Tibial artery (tissue), 4 donors: ENCODE results near the gene SMC3.
A peak's percentile ranks its signal among the peaks of the same experiment; 100 is the strongest.

ENCODE experiments used
- DNase-seq, 2 donors: peaks; one replicate each; pipeline ENCODE4 v3.0.0-alpha.2; 2019
- H3K27ac ChIP-seq, 2 donors: fragments of 200-600 bp; sonication (generic) in 1 of 2; 1 replicate in 1 of 2; 2 replicates in 1 of 2; pipeline ENCODE4 v1.5.1; 2018 to 2019; ENCODE audit warnings: mild to moderate bottlenecking in 1 of 2
- H3K27me3 ChIP-seq, 2 donors: fragments of 200-600 bp; sonication (generic) in 1 of 2; one replicate each; pipeline versions ENCODE4 v1.5.1 to v1.6.0; 2016 to 2019
- H3K36me3 ChIP-seq, 3 donors: fragments of 200-600 bp; sonication (generic) in 2 of 3; one replicate each; pipeline ENCODE4 v1.5.1; 2016 to 2019; ENCODE audit warnings: mild to moderate bottlenecking in 2 of 3
- H3K4me1 ChIP-seq, 4 donors: fragments of 200-600 bp; sonication (generic) in 2 of 4; 1 replicate in 3 of 4; 2 replicates in 1 of 4; pipeline ENCODE4 v1.5.1; 2016 to 2019
- H3K4me3 ChIP-seq, 2 donors: fragments of 200-600 bp; sonication (generic) in 1 of 2; 1 replicate in 1 of 2; 2 replicates in 1 of 2; pipeline ENCODE4 v1.5.1; 2018 to 2019; ENCODE audit warnings: mild to moderate bottlenecking in 2 of 2
- H3K9me3 ChIP-seq, 3 donors: fragments of 200-600 bp; sonication (generic) in 1 of 3; one replicate each; pipeline ENCODE4 v1.5.1; 2016 to 2019
- CTCF ChIP-seq, 2 experiments: fragments of 200-600 bp in 1 of 2; fragments of 450-650 bp in 1 of 2; IDR thresholded peaks; one replicate each; pipeline ENCODE4 v1.5.1; 2017 to 2019; ENCODE audit warnings: antibody characterized with exemption in 2 of 2, mild to moderate bottlenecking in 1 of 2, moderate library complexity in 1 of 2
- intact Hi-C: fragments of 100-400 bp; cut with DNase I; formaldehyde crosslinking; loops from one replicate; pipeline ENCODE4 v1.15.0; 2023; ENCODE audit warnings: low total_unique reads

The SMC3 gene

GRCh38 chr10:110563132-110563531 is 4.4 kb upstream of the SMC3 start:
- Histone ChIP-seq H3K36me3 (no peaks in the 10 kb centered on the region), H3K27me3 (peaks cover 0 to 12% of the 10 kb centered on the region in 2 donors), H3K9me3 (no peaks in the 10 kb centered on the region), H3K4me3 (no peak overlapping the region), H3K27ac (no peak overlapping the region), H3K4me1 (peaks cover 0 to 7% (median 5%) of the 10 kb centered on the region in 4 donors)
- DNase-seq = no peak
- no peak for TF ChIP-seq CTCF (IDR thresholded peaks at IDR 0.05)
- intact Hi-C loops = no loop called here

GRCh38 chr10:110566472-110567200 is 859 bp upstream of the SMC3 start:
- H3K4me1 ChIP-seq = peaks cover 0 to 37% (median 23%) of the 10 kb centered on the region in 4 donors
- no peaks in the 10 kb centered on the region for H3K36me3 ChIP-seq
- peak overlapping the region; percentile 95 to 98 for H3K4me3 ChIP-seq
- peak overlapping the region; percentile 88 to 92 for H3K27ac ChIP-seq
- TF ChIP-seq CTCF (IDR thresholded peaks at IDR 0.05) = no peak
- H3K9me3 ChIP-seq = no peaks in the 10 kb centered on the region
- no peak for DNase-seq
- H3K27me3 ChIP-seq = peaks cover 0 to 7% of the 10 kb centered on the region in 2 donors
- intact Hi-C loops = no loop called here

GRCh38 chr10:110568055-110568735 is 700 bp downstream of the SMC3 start:
- no peaks in the 10 kb centered on the region for H3K36me3 ChIP-seq
- TF ChIP-seq CTCF (IDR thresholded peaks at IDR 0.05) = no peak
- DNase-seq = peak; percentile 44 to 71
- intact Hi-C loops = no loop called here
- peaks cover 0 to 3% of the 10 kb centered on the region in 2 donors for H3K27me3 ChIP-seq
- peaks cover 0 to 51% (median 23%) of the 10 kb centered on the region in 4 donors for H3K4me1 ChIP-seq
- H3K4me3 ChIP-seq = peak overlapping the region; percentile 95 to 98
- H3K9me3 ChIP-seq = no peaks in the 10 kb centered on the region
- H3K27ac ChIP-seq = peak overlapping the region; percentile 88 to 92

GRCh38 chr10:110569122-110569521 is 1.6 kb downstream of the SMC3 start:
- peaks cover 0 to 55% (median 23%) of the 10 kb centered on the region in 4 donors for H3K4me1 ChIP-seq
- H3K4me3 ChIP-seq = peak overlapping the region; percentile 95 to 98

GRCh38 chr10:110569736-110570135 is 2.2 kb downstream of the SMC3 start:
- H3K9me3 ChIP-seq = no peaks in the 10 kb centered on the region
- no peak overlapping the region for H3K4me3 ChIP-seq
- peaks cover 0 to 55% (median 25%) of the 10 kb centered on the region in 4 donors for H3K4me1 ChIP-seq
- no peaks in the 10 kb centered on the region for H3K36me3 ChIP-seq
- no peak overlapping the region for H3K27ac ChIP-seq
- intact Hi-C loops = no loop called here
- H3K27me3 ChIP-seq = no peaks in the 10 kb centered on the region
- TF ChIP-seq CTCF (IDR thresholded peaks at IDR 0.05) = no peak
- no peak for DNase-seq

More at GRCh38 chr10:110569122-110569521, 1.6 kb downstream of the SMC3 start:
- TF ChIP-seq CTCF (IDR thresholded peaks at IDR 0.05) = no peak
- Histone ChIP-seq H3K27ac (no peak overlapping the region), H3K9me3 (no peaks in the 10 kb centered on the region), H3K27me3 (no peaks in the 10 kb centered on the region), H3K36me3 (no peaks in the 10 kb centered on the region)
- DNase-seq = no peak
- intact Hi-C loops = no loop called here
